GM12878 (cell line): Measurements from ENCODE around the gene PHOX2B. TPM values are rescaled to one million over a fixed set of nuclear protein-coding genes. Genes with fewer than 3 reads are reported as not detected.

Experiments used
- ATAC-seq: fragments of 200-7000 bp; cut with Tn5 transposase; 3 replicates; pipeline ENCODE4 v1.9.1; 2020; ENCODE audit warnings: mild to moderate bottlenecking, moderate library complexity
- BruUV-seq: library from RNA; stranded (reverse); fragments of 400-500 nt; replicated peaks from 2 replicates; lab custom pipeline; 2021; lab: Mats Ljungman, UMichigan
- CTCF ChIA-PET: fragments of 300-600 bp; sonication (Branson Sonifier 250); formaldehyde crosslinking; extraction: SDS; loops from one replicate; lab custom pipeline; 2021; ENCODE audit warnings: inconsistent platforms; lab: Yijun Ruan, JAX
- POLR2A ChIA-PET: fragments of 350-600 bp; formaldehyde crosslinking; extraction: SDS; loops from one replicate; lab custom pipeline; 2021; ENCODE audit warnings: inconsistent platforms; lab: Charles Lee
- RAD21 ChIA-PET: fragments of 300-600 bp; sonication (Branson Sonifier 250); formaldehyde crosslinking; loops from one replicate; lab custom pipeline; 2023; ENCODE audit warnings: antibody characterized with exemption; ENCODE audit not compliant: unreplicated experiment; lab: Charles Lee
- SMC1A ChIA-PET: fragments of 300-600 bp; sonication (Branson Sonifier 250); formaldehyde crosslinking; loops from one replicate; lab custom pipeline; 2023; ENCODE audit not compliant: unreplicated experiment, uncharacterized antibody; lab: Charles Lee
- DNase-seq: peaks from one replicate; pipeline ENCODE4 v3.0.0-alpha.2; 2011; ENCODE audit warnings: low read depth, low spot score
- FAIRE-seq: peaks from 3 replicates; lab custom pipeline; 2011; peaks lifted over from hg19 to GRCh38; lab: Jason Lieb, UNC
- H2AFZ ChIP-seq: 2 replicates; pipeline ENCODE4 v1.6.0; 2011; ENCODE audit warnings: low read depth, low read length, control low read depth; ENCODE audit not compliant: control insufficient read depth
- H3K27ac ChIP-seq: 2 replicates; pipeline ENCODE4 v1.5.1; 2011; ENCODE audit warnings: control low read depth; ENCODE audit not compliant: control insufficient read depth, insufficient read depth
- H3K27me3 ChIP-seq, 2 experiments: replicated peaks in 1 of 2; 2 replicates each; pipeline versions ENCODE4 v1.6.0 to v1.6.1; 2011; ENCODE audit warnings: low read length in 1 of 2; ENCODE audit not compliant: control insufficient read depth in 2 of 2, insufficient read depth in 2 of 2
- H3K36me3 ChIP-seq, 2 experiments: 2 replicates each; pipeline ENCODE4 v1.5.1; 2011; ENCODE audit warnings: low read length in 1 of 2; ENCODE audit not compliant: control insufficient read depth in 2 of 2, insufficient read depth in 2 of 2
- H3K4me1 ChIP-seq: 2 replicates; pipeline ENCODE4 v1.6.1; 2011; ENCODE audit warnings: mild to moderate bottlenecking, low read length, moderate library complexity, mixed read lengths; ENCODE audit not compliant: control insufficient read depth, insufficient read depth
- H3K4me2 ChIP-seq: 2 replicates; pipeline ENCODE4 v1.6.0; 2011; ENCODE audit warnings: control low read depth; ENCODE audit not compliant: control insufficient read depth, insufficient read depth
- H3K4me3 ChIP-seq: fragments of 200-600 bp; sonication (generic); 2 replicates; pipeline ENCODE4 v1.5.1; 2016
- H3K79me2 ChIP-seq: 2 replicates; pipeline ENCODE4 v1.6.0; 2011; ENCODE audit warnings: low read length; ENCODE audit not compliant: control insufficient read depth, insufficient read depth
- H3K9ac ChIP-seq: 2 replicates; pipeline ENCODE4 v1.8.0; 2011; ENCODE audit warnings: low read length, control low read depth, mixed read lengths; ENCODE audit not compliant: control insufficient read depth, insufficient read depth
- H3K9me3 ChIP-seq: replicated peaks from 3 replicates; pipeline ENCODE4 v1.5.1; 2011; ENCODE audit warnings: mild to moderate bottlenecking, low read length; ENCODE audit not compliant: control insufficient read depth, insufficient read depth
- H4K20me1 ChIP-seq: 2 replicates; pipeline ENCODE4 v1.6.0; 2011; ENCODE audit not compliant: control insufficient read depth, insufficient read depth
- ATF7 ChIP-seq: fragments of 450-650 bp; IDR thresholded peaks from 2 replicates; pipeline ENCODE4 v1.6.1; 2016; ENCODE audit warnings: low read depth, mild to moderate bottlenecking
- BHLHE40 ChIP-seq, 2 experiments: fragments of 450-650 bp in 1 of 2; IDR thresholded peaks; 2 replicates each; pipeline ENCODE4 v1.6.1; 2011 to 2017; ENCODE audit warnings: low read depth in 2 of 2, borderline replicate concordance in 1 of 2, improper control_type of control experiment in 1 of 2, low read length in 1 of 2, mild to moderate bottlenecking in 1 of 2
- CHD4 ChIP-seq: fragments of 200-600 bp; sonication (generic); IDR thresholded peaks from 2 replicates; pipeline ENCODE4 v1.6.1; 2016; ENCODE audit warnings: mild to moderate bottlenecking
- HDGF ChIP-seq: fragments of 450-650 bp; IDR thresholded peaks from 2 replicates; pipeline ENCODE4 v1.6.1; 2016; ENCODE audit warnings: antibody characterized with exemption
- KDM1A ChIP-seq: fragments of 200-600 bp; sonication (generic); IDR thresholded peaks from 2 replicates; pipeline ENCODE4 v1.6.1; 2016; ENCODE audit warnings: borderline replicate concordance
- MTA3 ChIP-seq: IDR thresholded peaks from 2 replicates; pipeline ENCODE4 v1.6.1; 2012; ENCODE audit warnings: low read length, inconsistent platforms, borderline replicate concordance
- RBBP5 ChIP-seq: fragments of 200-600 bp; sonication (generic); conservative IDR thresholded peaks from 2 replicates; pipeline ENCODE4 v1.6.1; 2016
- RELA ChIP-seq: fragments of 450-650 bp; IDR thresholded peaks from 2 replicates; pipeline ENCODE4 v1.8.0; 2014; ENCODE audit warnings: borderline replicate concordance; ENCODE audit not compliant: partially characterized antibody
- SIX5 ChIP-seq: IDR thresholded peaks from 2 replicates; pipeline ENCODE4 v1.6.1; 2011; ENCODE audit warnings: mild to moderate bottlenecking, low read depth, low read length, moderate library complexity; ENCODE audit not compliant: severe bottlenecking
- TCF12 ChIP-seq: IDR thresholded peaks from 2 replicates; pipeline ENCODE4 v1.6.1; 2011; ENCODE audit warnings: low read depth, mild to moderate bottlenecking, low read length
- ZNF24 ChIP-seq: fragments of 450-650 bp; IDR thresholded peaks from 2 replicates; pipeline ENCODE4 v1.6.1; 2017; ENCODE audit warnings: antibody characterized with exemption, mild to moderate bottlenecking
- WGBS: methylation state at CpG from one replicate; pipeline ENCODE4 v1.1.6; 2016; ENCODE audit warnings: low lambda C conversion rate; ENCODE audit not compliant: insufficient replicate concordance, insufficient coverage; ENCODE audit errors: missing lambda C conversion rate; 5-methylcytosine and 5-hydroxymethylcytosine counted together
- in situ Hi-C: fragments of 300-500 bp; cut with MboI; formaldehyde crosslinking; loops from 9 replicates; pipeline ENCODE4 v1.14.3; 2018; ENCODE audit warnings: mixed read lengths
- intact Hi-C: fragments of 100-400 bp; cut with micrococcal nuclease; formaldehyde crosslinking; loops from one replicate; pipeline ENCODE4 v1.14.2; 2022; ENCODE audit not compliant: unreplicated experiment
- polyA plus RNA-seq, 11 experiments: library from polyadenylated mRNA; depleted of rRNA in 4 of 11; unstranded in 6 of 11; stranded (reverse) in 5 of 11; fragments of >200 nt; fragmentation: Nextera tagmentation in 4 of 11; fragmentation: Illumina TruSeq in 1 of 11; extraction: Ambion mirVana in 4 of 11; extraction: Trizol in 1 of 11; gene quantifications; 1 replicate in 1 of 11; 2 replicates in 10 of 11; pipeline versions ENCODE4 v1.2.1 to v1.2.3, GENCODE V29; 2011 to 2016; ENCODE audit warnings: inconsistent platforms in 2 of 11, missing spikeins in 2 of 11, low read depth in 1 of 11
- total RNA-seq, 4 experiments: library from RNA; depleted of rRNA in 3 of 4; stranded (reverse); fragments of >200 nt in 3 of 4; fragmentation: Illumina TruSeq in 1 of 4; extraction: Trizol in 1 of 4; gene quantifications; 2 replicates each; pipeline versions ENCODE4 v1.2.1 to v1.2.3, GENCODE V29; 2013 to 2021
- TF ChIP-seq, protein P1 (sequence below): fragments of 450-650 bp; IDR thresholded peaks from 2 replicates; pipeline ENCODE4 v1.6.1; 2017; ENCODE audit warnings: low read depth, mild to moderate bottlenecking, moderate library complexity
- TF ChIP-seq, protein P2 (sequence below): fragments of 450-650 bp; IDR thresholded peaks from 2 replicates; pipeline ENCODE4 v1.6.1; 2017; ENCODE audit warnings: mild to moderate bottlenecking, moderate library complexity
- TF ChIP-seq, protein P3 (sequence below): IDR thresholded peaks from 2 replicates; pipeline ENCODE4 v1.6.1; 2011; ENCODE audit warnings: low read depth, low read length, improper control_type of control experiment, borderline replicate concordance

PHOX2B gene
- total and polyA plus RNA-seq, 10 of the 15 experiments (the other 5 are each of a cell fraction or from before 2014, with no cell fraction given), result not detected

DNA sequence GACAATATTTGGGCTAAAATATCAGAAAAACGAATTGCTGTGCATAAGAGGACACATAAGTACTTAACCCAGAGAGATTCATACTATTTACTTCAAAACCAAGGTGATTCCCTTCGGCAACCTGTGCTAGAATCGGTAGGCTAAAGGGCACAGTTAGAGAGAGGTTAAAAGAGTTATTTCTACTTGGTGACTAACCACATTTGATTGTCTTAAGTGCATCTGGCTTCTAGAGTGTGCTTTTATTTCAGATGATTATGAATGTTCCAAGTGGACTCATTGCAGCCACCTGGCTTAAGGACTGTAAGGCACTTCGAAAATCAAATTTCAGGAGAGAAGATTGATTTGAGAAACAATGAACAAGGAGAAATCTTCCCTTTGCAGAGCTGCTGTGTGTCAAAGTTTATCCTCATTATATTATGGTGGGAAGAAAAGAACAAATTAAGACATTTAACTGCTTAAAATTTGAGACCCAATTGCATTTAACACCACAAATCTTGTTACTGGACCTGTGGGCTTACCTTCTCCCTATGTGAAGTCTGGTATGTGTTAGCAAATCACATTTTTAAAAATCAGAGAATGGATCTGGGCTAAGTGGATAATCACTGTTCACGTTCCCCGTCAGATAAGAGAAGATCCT is 34.0 kb downstream of the PHOX2B start:
- Histone ChIP-seq H3K27ac (no peak overlapping the region), H2AFZ (no peak overlapping the region), H3K9me3 (no peaks in the 10 kb centered on the region), H3K4me2 (no peak overlapping the region), H3K36me3 (no peaks in the 10 kb centered on the region), H3K79me2 (no peaks in the 10 kb centered on the region), H3K4me1 (no peaks in the 10 kb centered on the region), H3K27me3 (no peaks in the 10 kb centered on the region; a peak in 1 of 4 replicates), H4K20me1 (no peaks in the 10 kb centered on the region), H3K4me3 (no peak overlapping the region), H3K9ac (no peak overlapping the region)
- BruUV-seq, result no TSS peak
- intact Hi-C loops (no loop called here), in situ Hi-C loops (no loop called here)
- FAIRE-seq (no peak), DNase-seq (no peak), ATAC-seq (no peak)
- 8% methylated on average over 6 of the region's 6 CpGs for WGBS
- ChIA-PET SMC1A (no interaction called here), RAD21 (no interaction called here), POLR2A (no interaction called here), CTCF (no interaction called here)
- TF ChIP-seq RELA (no peak), HDGF (no peak), TCF12 (no peak), MTA3 (no peak), ATF7 (no peak), SIX5 (no peak), RBBP5 (no peak), CHD4 (no peak), KDM1A (no peak), ZNF24 (no peak), BHLHE40 (IDR thresholded peaks at IDR 0.05; ENCODE audit: borderline replicate concordance in 1 of 2, low read depth in 2 of 2, low read length in 1 of 2) (no peak)
- TF ChIP-seq, protein P1, sequence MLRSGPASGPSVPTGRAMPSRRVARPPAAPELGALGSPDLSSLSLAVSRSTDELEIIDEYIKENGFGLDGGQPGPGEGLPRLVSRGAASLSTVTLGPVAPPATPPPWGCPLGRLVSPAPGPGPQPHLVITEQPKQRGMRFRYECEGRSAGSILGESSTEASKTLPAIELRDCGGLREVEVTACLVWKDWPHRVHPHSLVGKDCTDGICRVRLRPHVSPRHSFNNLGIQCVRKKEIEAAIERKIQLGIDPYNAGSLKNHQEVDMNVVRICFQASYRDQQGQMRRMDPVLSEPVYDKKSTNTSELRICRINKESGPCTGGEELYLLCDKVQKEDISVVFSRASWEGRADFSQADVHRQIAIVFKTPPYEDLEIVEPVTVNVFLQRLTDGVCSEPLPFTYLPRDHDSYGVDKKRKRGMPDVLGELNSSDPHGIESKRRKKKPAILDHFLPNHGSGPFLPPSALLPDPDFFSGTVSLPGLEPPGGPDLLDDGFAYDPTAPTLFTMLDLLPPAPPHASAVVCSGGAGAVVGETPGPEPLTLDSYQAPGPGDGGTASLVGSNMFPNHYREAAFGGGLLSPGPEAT, result no peak
- TF ChIP-seq, protein P2, sequence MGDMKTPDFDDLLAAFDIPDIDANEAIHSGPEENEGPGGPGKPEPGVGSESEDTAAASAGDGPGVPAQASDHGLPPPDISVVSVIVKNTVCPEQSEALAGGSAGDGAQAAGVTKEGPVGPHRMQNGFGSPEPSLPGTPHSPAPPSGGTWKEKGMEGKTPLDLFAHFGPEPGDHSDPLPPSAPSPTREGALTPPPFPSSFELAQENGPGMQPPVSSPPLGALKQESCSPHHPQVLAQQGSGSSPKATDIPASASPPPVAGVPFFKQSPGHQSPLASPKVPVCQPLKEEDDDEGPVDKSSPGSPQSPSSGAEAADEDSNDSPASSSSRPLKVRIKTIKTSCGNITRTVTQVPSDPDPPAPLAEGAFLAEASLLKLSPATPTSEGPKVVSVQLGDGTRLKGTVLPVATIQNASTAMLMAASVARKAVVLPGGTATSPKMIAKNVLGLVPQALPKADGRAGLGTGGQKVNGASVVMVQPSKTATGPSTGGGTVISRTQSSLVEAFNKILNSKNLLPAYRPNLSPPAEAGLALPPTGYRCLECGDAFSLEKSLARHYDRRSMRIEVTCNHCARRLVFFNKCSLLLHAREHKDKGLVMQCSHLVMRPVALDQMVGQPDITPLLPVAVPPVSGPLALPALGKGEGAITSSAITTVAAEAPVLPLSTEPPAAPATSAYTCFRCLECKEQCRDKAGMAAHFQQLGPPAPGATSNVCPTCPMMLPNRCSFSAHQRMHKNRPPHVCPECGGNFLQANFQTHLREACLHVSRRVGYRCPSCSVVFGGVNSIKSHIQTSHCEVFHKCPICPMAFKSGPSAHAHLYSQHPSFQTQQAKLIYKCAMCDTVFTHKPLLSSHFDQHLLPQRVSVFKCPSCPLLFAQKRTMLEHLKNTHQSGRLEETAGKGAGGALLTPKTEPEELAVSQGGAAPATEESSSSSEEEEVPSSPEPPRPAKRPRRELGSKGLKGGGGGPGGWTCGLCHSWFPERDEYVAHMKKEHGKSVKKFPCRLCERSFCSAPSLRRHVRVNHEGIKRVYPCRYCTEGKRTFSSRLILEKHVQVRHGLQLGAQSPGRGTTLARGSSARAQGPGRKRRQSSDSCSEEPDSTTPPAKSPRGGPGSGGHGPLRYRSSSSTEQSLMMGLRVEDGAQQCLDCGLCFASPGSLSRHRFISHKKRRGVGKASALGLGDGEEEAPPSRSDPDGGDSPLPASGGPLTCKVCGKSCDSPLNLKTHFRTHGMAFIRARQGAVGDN, result no peak
- TF ChIP-seq, protein P3, sequence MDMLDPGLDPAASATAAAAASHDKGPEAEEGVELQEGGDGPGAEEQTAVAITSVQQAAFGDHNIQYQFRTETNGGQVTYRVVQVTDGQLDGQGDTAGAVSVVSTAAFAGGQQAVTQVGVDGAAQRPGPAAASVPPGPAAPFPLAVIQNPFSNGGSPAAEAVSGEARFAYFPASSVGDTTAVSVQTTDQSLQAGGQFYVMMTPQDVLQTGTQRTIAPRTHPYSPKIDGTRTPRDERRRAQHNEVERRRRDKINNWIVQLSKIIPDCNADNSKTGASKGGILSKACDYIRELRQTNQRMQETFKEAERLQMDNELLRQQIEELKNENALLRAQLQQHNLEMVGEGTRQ, result no peak
- TF ChIP-seq, all 136 proteins: peak for 0
